Stomach (tissue), 4 donors: ENCODE measurements around the gene NUDT2.

ENCODE experiments used
- CTCF ChIP-seq, 7 experiments: fragments of 450-650 bp in 4 of 7; fragments of 200-600 bp in 3 of 7; sonication (generic) in 3 of 7; IDR thresholded peaks; one replicate each; pipeline ENCODE4 v1.5.1; 2016 to 2019; ENCODE audit warnings: antibody characterized with exemption in 7 of 7, control low read depth in 2 of 7, mild to moderate bottlenecking in 1 of 7
- POLR2A ChIP-seq, 4 donors: fragments of 450-650 bp; IDR thresholded peaks; one replicate each; pipeline ENCODE4 v1.6.1; 2016; ENCODE audit warnings: antibody characterized with exemption in 4 of 4, control low read depth in 2 of 4, mild to moderate bottlenecking in 1 of 4, moderate library complexity in 1 of 4

GRCh38 chr9:34392511-34392910, 63.1 kb downstream of the NUDT2 start:
- TF ChIP-seq CTCF (IDR thresholded peaks at IDR 0.05) (no peak), POLR2A (IDR thresholded peaks at IDR 0.05) (no peak)
